ENCODE results near the gene RGS17. TPM values are rescaled to one million over a fixed set of nuclear protein-coding genes. Genes with fewer than 3 reads are reported as not detected.

Gene RGS17
- total RNA-seq, 3 donors from 2014 or later (not counting 1 experiment from before 2014, with no cell fraction given): 0.45 to 1.9 (median 0.55) TPM

DNA sequence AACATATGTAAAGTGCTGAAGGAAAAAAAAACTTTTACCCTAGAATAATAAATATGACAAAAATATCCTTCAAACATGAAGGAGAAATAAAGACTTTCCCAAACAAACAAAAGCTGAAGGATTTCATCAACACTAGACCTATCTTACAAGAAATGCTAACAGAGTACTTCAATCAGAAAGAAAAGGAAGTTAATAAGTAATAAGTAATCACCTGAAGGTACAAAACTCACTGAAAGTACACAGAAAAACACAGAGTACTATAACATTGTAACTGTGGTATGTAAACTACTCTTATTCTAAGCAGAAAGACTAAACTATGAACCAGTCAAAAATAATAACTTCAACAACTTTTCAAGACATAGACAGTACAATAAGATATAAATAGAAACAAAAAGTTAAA, 67.1 kb downstream of the RGS17 start:
- no peak overlapping the region for H3K27ac Mint-ChIP-seq
- H3K4me1 Mint-ChIP-seq: peaks cover 0 to 5% of the 10 kb centered on the region in 2 donors
- TF ChIP-seq, protein P1, sequence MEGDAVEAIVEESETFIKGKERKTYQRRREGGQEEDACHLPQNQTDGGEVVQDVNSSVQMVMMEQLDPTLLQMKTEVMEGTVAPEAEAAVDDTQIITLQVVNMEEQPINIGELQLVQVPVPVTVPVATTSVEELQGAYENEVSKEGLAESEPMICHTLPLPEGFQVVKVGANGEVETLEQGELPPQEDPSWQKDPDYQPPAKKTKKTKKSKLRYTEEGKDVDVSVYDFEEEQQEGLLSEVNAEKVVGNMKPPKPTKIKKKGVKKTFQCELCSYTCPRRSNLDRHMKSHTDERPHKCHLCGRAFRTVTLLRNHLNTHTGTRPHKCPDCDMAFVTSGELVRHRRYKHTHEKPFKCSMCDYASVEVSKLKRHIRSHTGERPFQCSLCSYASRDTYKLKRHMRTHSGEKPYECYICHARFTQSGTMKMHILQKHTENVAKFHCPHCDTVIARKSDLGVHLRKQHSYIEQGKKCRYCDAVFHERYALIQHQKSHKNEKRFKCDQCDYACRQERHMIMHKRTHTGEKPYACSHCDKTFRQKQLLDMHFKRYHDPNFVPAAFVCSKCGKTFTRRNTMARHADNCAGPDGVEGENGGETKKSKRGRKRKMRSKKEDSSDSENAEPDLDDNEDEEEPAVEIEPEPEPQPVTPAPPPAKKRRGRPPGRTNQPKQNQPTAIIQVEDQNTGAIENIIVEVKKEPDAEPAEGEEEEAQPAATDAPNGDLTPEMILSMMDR (IDR thresholded peaks at IDR 0.05): no peak
- no peak overlapping the region for H3K4me3 Mint-ChIP-seq
- H3K27me3 ChIP-seq (ENCODE audit: control insufficient read depth, insufficient read depth, low read length): no peaks in the 10 kb centered on the region
- intact Hi-C loops (cut with micrococcal nuclease): no loop called here
- no peak overlapping the region for H3K4me3 ChIP-seq (ENCODE audit: low read length)
- no peak for DNase-seq
- no peaks in the 10 kb centered on the region for H3K36me3 ChIP-seq (ENCODE audit: control insufficient read depth, insufficient read depth, low read length)
- peaks cover 6 to 27% of the 10 kb centered on the region in 2 donors for H3K27me3 Mint-ChIP-seq (ENCODE audit: low read depth in 2 of 2)
- no peaks in the 10 kb centered on the region for H3K4me1 ChIP-seq (ENCODE audit: control insufficient read depth, insufficient read depth, low read length)
- no peak for ATAC-seq
- H3K36me3 Mint-ChIP-seq: peaks cover 10% of the 10 kb centered on the region
- H3K27ac ChIP-seq (ENCODE audit: low read length): no peak overlapping the region
- no peaks in the 10 kb centered on the region for H3K9me3 ChIP-seq (ENCODE audit: control insufficient read depth, insufficient read depth, low read length)
- H3K9me3 Mint-ChIP-seq: peaks cover 5% of the 10 kb centered on the region in 2 donors

DNA sequence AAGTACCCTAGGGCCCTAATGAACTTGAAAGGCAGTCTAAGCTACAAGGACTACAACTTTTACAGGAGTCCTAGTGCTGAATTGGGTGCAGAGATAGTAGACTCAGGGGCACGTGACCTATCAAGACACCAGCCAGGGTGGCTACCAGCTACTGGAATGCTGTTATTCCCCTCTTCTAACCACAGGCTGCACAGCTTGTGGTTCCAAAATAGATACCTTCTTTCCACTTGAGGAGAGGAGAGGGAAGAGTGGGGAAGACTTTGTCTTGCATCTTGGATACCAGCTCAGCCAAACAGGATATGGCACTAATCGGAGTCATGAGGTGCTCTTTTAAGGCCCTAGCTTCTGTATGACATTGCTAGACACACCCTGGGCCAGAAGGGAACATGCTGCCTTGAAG, 68.6 kb downstream of the RGS17 start:
- 100% methylated on average over 2 of the region's 2 CpGs for WGBS (ENCODE audit: insufficient coverage)
- no peak overlapping the region for H3K4me3 ChIP-seq (ENCODE audit: low read length)
- no peaks in the 10 kb centered on the region for H3K27me3 ChIP-seq (ENCODE audit: control insufficient read depth, insufficient read depth, low read length)
- H3K36me3 ChIP-seq (ENCODE audit: control insufficient read depth, insufficient read depth, low read length): no peaks in the 10 kb centered on the region
- TF ChIP-seq, protein P1 (IDR thresholded peaks at IDR 0.05): no peak
- Mint-ChIP-seq H3K4me3 (no peak overlapping the region), H3K27ac (no peak overlapping the region), H3K27me3 (ENCODE audit: low read depth in 2 of 2) (peaks cover 2 to 23% of the 10 kb centered on the region in 2 donors), H3K4me1 (peaks cover 0 to under 1% of the 10 kb centered on the region in 2 donors), H3K36me3 (peaks cover 10% of the 10 kb centered on the region), H3K9me3 (peaks cover 5% of the 10 kb centered on the region in 2 donors)
- DNase-seq (no peak), ATAC-seq (no peak)
- H3K9me3 ChIP-seq (ENCODE audit: control insufficient read depth, insufficient read depth, low read length): no peaks in the 10 kb centered on the region
- no peaks in the 10 kb centered on the region for H3K4me1 ChIP-seq (ENCODE audit: control insufficient read depth, insufficient read depth, low read length)
- intact Hi-C loops (cut with micrococcal nuclease): no loop called here
- no peak overlapping the region for H3K27ac ChIP-seq (ENCODE audit: low read length)

DNA sequence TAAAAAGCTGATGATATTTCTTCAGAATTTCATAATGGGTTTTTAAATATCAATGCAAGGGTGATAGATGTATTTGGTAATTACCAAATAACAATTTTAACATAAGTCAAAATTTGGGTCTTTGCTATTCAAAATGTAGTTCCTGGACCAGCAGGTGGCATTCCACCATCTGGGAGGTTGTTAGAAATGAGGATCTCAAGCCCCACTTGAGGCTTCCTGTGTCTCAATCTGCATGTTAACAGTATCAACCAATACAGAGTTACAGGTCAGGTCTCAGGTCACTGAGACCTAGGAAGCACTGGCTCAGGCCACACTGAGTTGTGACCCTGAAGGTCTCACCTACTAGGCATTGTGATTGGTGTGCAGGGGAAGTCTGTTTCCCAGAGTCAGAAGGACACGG, 71.3 kb downstream of the RGS17 start:
- H3K27ac Mint-ChIP-seq: no peak overlapping the region
- Histone ChIP-seq H3K36me3 (ENCODE audit: control insufficient read depth, insufficient read depth, low read length) (no peaks in the 10 kb centered on the region), H3K27ac (ENCODE audit: low read length) (no peak overlapping the region), H3K4me3 (ENCODE audit: low read length) (no peak overlapping the region), H3K4me1 (ENCODE audit: control insufficient read depth, insufficient read depth, low read length) (no peaks in the 10 kb centered on the region), H3K27me3 (ENCODE audit: control insufficient read depth, insufficient read depth, low read length) (no peaks in the 10 kb centered on the region), H3K9me3 (ENCODE audit: control insufficient read depth, insufficient read depth, low read length) (no peaks in the 10 kb centered on the region)
- 100% methylated on average over 1 of the region's 1 CpG for WGBS (ENCODE audit: insufficient coverage)
- DNase-seq: no peak
- peaks cover 4 to 5% of the 10 kb centered on the region in 2 donors for H3K9me3 Mint-ChIP-seq
- TF ChIP-seq, protein P1 (IDR thresholded peaks at IDR 0.05): no peak
- no peak overlapping the region for H3K4me3 Mint-ChIP-seq
- H3K36me3 Mint-ChIP-seq: peaks cover 10% of the 10 kb centered on the region
- intact Hi-C loops (cut with micrococcal nuclease): no loop called here
- no peaks in the 10 kb centered on the region for H3K4me1 Mint-ChIP-seq
- ATAC-seq: no peak
- peaks cover 10% of the 10 kb centered on the region in 2 donors for H3K27me3 Mint-ChIP-seq (ENCODE audit: low read depth in 2 of 2)

DNA sequence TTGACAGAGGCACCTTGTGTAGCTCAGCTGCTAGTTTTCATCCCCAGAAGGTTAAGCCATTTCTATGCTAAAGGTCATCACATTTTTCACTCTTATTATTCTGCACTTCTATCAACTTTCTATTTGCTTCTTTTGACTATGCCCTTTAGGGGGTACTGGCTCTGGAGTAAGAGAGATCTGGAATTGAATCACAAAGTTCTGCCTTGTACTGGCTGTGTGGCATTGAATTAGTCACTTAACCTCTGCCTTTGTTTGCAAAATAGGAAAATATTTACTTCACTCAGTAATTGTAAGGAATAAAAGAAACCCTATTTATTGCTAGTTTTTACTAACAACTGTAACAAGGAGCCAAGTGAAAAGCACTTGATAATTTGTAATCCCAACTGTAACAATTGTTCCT, 71.8 kb downstream of the RGS17 start:
- H3K4me3 Mint-ChIP-seq: no peak overlapping the region
- no peak for ATAC-seq
- peaks cover 10% of the 10 kb centered on the region for H3K36me3 Mint-ChIP-seq
- Histone ChIP-seq H3K27ac (ENCODE audit: low read length) (no peak overlapping the region), H3K9me3 (ENCODE audit: control insufficient read depth, insufficient read depth, low read length) (no peaks in the 10 kb centered on the region), H3K4me3 (ENCODE audit: low read length) (no peak overlapping the region), H3K4me1 (ENCODE audit: control insufficient read depth, insufficient read depth, low read length) (no peaks in the 10 kb centered on the region), H3K36me3 (ENCODE audit: control insufficient read depth, insufficient read depth, low read length) (no peaks in the 10 kb centered on the region), H3K27me3 (ENCODE audit: control insufficient read depth, insufficient read depth, low read length) (no peaks in the 10 kb centered on the region)
- H3K9me3 Mint-ChIP-seq: peaks cover 4 to 5% of the 10 kb centered on the region in 2 donors
- no peak for DNase-seq
- no peaks in the 10 kb centered on the region for H3K4me1 Mint-ChIP-seq
- peaks cover 10 to 13% of the 10 kb centered on the region in 2 donors for H3K27me3 Mint-ChIP-seq (ENCODE audit: low read depth in 2 of 2)
- TF ChIP-seq, protein P1 (IDR thresholded peaks at IDR 0.05): no peak
- intact Hi-C loops (cut with micrococcal nuclease): no loop called here
- no peak overlapping the region for H3K27ac Mint-ChIP-seq
